Measurements from ENCODE around the gene ZNF169.
"Not testable (repeated sequence)": the region's sequence is repeated elsewhere in the genome, so short reads cannot be mapped to it uniquely, and the experiment has no call there.

Gene ZNF169

GRCh38 chr9:94347451-94347850, 88.4 kb downstream of the ZNF169 start:
- DNase-seq (ENCODE audit: low read depth in 2 of 2) = not testable (repeated sequence)

DNA sequence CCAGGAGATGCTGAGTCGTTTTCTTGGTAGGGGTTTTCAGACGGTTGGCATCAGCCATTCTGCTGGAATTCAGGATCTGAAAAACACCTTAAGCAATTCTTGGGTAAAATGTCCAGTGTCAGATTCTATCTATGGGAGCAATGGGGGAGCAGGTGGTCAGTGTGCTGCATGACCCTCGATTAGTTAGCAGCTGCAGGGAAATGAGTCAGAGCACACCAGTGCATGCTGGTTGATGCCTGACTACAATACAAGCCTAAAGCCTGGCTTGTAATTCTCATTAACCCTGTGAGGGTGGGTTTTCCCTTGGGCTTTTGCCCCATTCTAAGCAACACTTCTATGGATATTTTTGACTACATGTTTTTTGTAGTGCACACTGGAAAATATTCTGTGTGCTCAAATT, 89.7 kb downstream of the ZNF169 start:
- DNase-seq (ENCODE audit: low read depth in 2 of 2) = not testable (repeated sequence)
